GM19468 (cell line): ENCODE data around the gene COA3.
A peak's percentile ranks its signal among the peaks of the same experiment; 100 is the strongest.

Source experiments
- ATAC-seq: cut with Tn5 transposase; IDR thresholded peaks from one replicate; pipeline ENCODE4 v1.9.1; 2021; ENCODE audit warnings: mild to moderate bottlenecking, moderate library complexity, moderate number of reproducible peaks; ENCODE audit not compliant: unreplicated experiment; ENCODE audit errors: extremely low read depth

The COA3 gene

DNA sequence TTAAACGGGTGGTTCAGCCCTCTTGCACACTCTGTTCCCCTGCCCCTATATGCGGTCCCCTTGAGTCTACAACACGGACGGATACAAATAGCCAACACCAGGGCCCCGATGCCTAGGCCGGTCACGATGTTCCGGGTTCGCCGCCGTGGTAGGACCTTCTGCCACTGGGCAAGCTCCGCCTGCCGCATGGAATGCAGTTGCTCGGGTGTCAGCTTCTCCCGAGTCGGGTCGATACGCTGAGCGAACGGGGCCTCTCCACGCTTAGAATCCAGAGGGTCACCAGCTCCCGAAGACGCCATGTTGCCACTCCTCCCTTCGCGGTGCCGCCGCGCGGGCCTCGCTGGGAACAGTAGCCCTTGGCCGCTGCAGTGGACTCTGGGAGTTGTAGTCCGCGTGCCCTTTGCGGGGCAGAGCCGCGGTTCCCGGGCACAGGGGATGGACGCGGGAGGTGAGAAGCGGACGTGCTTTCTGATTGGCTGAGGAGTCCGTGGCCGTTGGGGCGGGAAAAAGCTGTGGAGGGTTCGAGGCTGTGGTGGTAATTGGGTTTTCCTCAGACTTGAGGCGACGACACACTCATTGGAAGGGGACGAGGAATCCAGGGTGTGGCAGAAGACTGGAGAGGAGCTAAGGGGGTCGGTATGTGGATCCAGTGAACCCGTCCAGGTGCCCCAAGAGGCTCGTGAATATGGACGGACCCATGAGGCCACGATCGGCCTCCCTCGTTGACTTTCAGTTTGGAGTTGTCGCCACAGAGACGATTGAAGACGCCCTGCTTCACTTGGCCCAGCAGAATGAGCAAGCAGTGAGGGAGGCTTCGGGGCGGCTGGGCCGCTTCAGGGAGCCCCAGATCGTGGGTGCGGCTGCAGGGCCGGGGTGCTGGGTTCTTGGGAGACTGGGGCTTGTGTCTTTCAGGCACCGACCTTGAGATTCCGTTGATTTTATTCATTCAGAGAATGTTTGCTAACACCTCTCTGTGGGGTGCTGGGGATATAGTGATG lies at the start of gene COA3, which contains the start of gene CNTD1:
TSS of gene COA3 (minus strand) at position 322 of the 998 bp plus-strand sequence. CDS start at position 299, 23 bp downstream.
TSS of gene CNTD1 (plus strand) at position 479 of the 998 bp plus-strand sequence. CDS start at position 686, 207 bp downstream.
- peak; percentile 60 for ATAC-seq

GRCh38 chr17:42848093-42848492 lies 49.6 kb upstream of the COA3 start:
- no peak for ATAC-seq

GRCh38 chr17:42846594-42847280 lies 48.2 kb upstream of the COA3 start:
- ATAC-seq: no peak

GRCh38 chr17:42845918-42846593 lies 47.6 kb upstream of the COA3 start:
- no peak for ATAC-seq

DNA sequence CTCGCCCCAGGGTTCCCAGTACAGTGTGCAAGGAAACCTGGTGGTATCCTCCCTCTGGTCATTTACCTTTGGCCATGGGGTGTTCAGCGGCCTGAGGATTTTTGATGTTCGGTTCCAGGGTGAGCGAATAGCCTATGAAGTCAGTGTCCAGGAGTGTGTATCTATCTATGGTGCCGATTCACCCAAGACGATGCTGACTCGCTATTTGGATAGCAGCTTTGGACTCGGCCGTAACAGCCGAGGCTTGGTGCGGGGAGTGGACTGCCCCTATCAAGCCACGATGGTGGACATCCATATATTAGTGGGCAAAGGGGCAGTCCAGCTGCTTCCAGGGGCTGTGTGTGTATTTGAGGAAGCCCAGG lies 47.0 kb upstream of the COA3 start:
- ATAC-seq: no peak

DNA sequence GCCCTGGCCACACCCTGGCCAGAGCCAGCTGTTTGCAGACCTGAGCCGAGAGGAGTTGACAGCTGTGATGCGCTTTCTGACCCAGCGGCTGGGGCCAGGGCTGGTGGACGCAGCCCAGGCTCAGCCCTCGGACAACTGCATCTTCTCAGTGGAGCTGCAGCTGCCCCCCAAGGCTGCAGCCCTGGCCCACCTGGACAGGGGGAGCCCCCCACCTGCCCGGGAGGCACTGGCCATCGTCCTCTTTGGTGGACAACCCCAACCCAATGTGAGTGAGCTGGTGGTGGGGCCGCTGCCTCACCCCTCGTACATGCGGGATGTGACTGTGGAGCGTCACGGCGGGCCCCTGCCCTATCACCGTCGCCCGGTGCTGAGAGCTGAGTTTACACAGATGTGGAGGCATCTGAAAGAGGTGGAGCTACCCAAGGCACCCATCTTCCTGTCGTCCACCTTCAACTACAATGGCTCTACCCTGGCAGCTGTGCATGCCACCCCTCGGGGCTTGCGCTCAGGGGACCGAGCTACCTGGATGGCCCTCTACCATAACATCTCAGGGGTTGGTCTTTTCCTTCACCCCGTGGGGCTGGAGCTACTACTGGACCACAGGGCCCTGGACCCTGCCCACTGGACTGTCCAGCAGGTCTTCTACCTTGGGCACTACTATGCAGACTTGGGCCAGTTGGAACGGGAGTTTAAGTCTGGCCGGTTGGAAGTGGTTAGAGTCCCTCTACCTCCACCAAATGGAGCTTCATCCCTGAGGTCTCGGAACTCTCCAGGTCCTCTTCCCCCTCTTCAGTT lies 46.5 kb upstream of the COA3 start:
- no peak for ATAC-seq

GRCh38 chr17:42844271-42844670 lies 45.8 kb upstream of the COA3 start, which contains the start of gene AOC2:
TSS of gene AOC2 (plus strand) at chr17:42844580. CDS start at chr17:42844627, 47 bp downstream.
- no peak for ATAC-seq

- no peak for ATAC-seq
Observed at GRCh38 chr17:42843358-42843934, 44.9 kb upstream of the COA3 start.

DNA sequence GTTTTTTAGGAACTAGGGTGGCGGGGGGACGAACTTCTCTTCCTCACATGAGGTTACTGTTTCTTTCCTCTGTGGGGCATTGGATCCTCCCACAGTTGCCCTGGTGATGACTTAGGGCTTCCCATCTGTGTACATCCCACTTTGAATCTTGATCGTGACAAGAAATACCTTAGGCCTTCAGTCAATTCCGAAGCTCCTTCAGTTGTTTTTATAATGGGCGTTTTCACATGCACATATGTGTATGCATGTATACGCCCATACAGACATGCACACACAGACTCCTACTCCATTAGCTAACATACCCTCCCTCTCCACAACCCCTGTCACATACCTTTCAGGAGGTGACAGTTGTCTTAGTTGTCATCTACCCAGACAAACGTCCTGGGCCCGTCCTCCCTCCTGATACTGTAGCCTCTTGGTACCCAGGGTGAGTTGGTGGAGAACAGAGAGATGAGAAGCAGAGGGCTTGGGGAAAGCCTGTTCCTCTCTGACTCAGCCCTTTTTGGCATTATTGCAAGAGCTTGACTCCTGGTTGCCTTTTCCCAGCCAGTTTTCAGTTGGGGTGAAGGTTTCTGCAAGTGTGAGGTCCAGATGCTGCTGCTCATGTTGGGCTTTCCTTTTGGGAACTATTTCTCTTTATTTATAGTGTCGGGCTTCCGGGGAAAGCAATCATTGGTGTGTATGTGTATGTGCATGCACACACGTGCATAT lies 43.6 kb upstream of the COA3 start:
- no peak for ATAC-seq

DNA sequence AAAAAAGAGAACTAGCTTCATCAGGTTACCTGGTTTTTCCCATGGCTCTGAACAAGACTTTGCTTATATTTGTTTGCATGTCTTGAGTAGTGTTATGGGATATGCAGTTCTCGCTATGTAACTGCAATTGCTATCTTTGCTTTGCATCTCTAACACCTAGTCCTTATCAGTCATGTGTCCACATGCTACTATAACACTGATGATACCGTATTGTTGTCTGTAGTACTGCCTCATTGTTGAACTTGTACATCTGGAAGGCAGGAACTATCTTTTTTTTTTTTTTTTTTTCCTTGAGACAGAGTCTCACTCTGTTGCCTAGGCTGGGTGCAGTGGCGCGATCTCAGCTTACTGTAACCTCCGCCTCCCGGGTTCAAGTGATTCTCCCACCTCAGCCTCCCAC lies 37.2 kb upstream of the COA3 start:
- ATAC-seq: no peak

- ATAC-seq: no peak
Observed at GRCh38 chr17:42833767-42834422, 35.4 kb upstream of the COA3 start.

GRCh38 chr17:42832934-42833766 lies 34.6 kb upstream of the COA3 start, which contains the start of gene PSME3:
TSS of gene PSME3 (plus strand) at chr17:42833397. CDS start at chr17:42833632, 235 bp downstream.
- peak; percentile 59 for ATAC-seq

DNA sequence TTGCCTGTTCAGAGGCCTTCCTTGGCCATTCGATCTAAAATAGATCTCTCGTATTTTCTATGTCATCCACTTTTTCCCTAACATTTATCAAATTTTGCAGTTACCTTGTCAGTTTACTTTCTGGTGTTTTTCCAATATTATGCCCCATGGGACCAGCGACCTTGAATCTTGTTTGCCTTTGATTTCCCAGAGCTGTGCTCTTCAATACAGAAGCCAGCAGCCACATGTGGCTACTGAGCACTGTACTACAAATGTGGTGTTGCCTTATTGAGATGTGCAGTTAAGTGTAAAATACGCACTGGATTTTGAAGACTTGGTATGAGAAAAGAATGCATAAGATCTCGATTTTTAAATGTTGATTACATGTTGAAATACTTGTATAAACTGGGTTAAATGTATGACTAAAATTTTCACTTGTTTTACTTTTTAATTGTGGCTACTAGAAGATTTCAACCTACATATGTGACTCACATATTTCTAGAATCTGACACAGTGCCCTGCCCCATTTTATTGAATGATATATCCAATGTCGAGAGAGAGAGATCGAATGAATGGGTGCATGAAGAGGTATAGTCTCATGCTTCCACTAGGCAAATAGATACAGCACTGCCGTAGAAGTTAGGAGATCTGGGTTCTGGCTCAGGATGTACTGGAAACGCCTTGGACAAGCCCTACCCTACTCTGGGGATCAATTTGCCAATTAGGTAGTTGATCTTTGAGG lies 33.9 kb upstream of the COA3 start:
- no peak for ATAC-seq

DNA sequence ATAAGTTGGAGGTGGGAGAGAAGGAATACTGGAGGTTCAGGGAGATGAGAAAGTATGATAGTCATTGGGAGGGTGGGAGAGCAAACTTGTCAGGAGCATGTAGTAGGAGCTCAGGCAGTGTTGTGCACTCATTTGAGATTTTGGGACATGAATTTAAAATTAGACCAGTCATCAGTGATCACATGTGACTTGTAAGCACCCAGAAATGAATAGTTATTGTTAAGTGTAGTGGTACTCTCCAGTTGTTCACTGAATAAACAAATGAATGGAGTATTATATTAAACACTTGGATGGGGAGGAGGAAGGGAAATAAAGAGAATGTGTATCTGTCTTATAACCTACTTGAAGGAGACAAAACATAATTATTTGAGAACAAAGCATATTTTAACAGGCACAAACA lies 32.5 kb upstream of the COA3 start:
- ATAC-seq: no peak

- no peak for ATAC-seq
Observed at GRCh38 chr17:42827472-42827871, 29.0 kb upstream of the COA3 start.

- ATAC-seq: no peak
Observed at GRCh38 chr17:42821176-42821575, 22.7 kb upstream of the COA3 start.
